HG02642 (cell line): Measurements from ENCODE around the gene SEMA3B.
A peak's percentile ranks its signal among the peaks of the same experiment; 100 is the strongest.

ENCODE experiments used
- ATAC-seq: cut with Tn5 transposase; IDR thresholded peaks from one replicate; pipeline ENCODE4 v1.9.1; 2021; ENCODE audit warnings: mild to moderate bottlenecking; ENCODE audit not compliant: unreplicated experiment, poor library complexity

Gene SEMA3B

GRCh38 chr3:50288387-50289007, 19.6 kb downstream of the SEMA3B start:
- no peak for ATAC-seq

- ATAC-seq, result no peak
Measured at GRCh38 chr3:50289130-50289529, 20.2 kb downstream of the SEMA3B start.

GRCh38 chr3:50290161-50290641, 21.3 kb downstream of the SEMA3B start:
- no peak for ATAC-seq

GRCh38 chr3:50292159-50293078, 23.5 kb downstream of the SEMA3B start, which contains the start of gene IFRD2:
IFRD2 (minus strand) TSS chr3:50292429; CDS start chr3:50292274, 155 bp downstream.
- peak; percentile 93 for ATAC-seq

- no peak for ATAC-seq
Measured at GRCh38 chr3:50293079-50293801, 24.3 kb downstream of the SEMA3B start.

GRCh38 chr3:50294089-50294488, 25.1 kb downstream of the SEMA3B start:
- ATAC-seq, result no peak

- ATAC-seq, result no peak
Measured at GRCh38 chr3:50294492-50295403, 25.8 kb downstream of the SEMA3B start.

GRCh38 chr3:50295553-50296431, 26.8 kb downstream of the SEMA3B start:
- no peak for ATAC-seq

- no peak for ATAC-seq
Measured at GRCh38 chr3:50296721-50297383, 27.9 kb downstream of the SEMA3B start.

- ATAC-seq, result no peak
Measured at GRCh38 chr3:50297384-50297775, 28.4 kb downstream of the SEMA3B start.

- no peak for ATAC-seq
Measured at GRCh38 chr3:50297896-50298725, 29.2 kb downstream of the SEMA3B start.

GRCh38 chr3:50298836-50299637, 30.1 kb downstream of the SEMA3B start, which contains the start of the genes HYAL3 and NAA80:
HYAL3 (minus strand) TSS chr3:50299405; CDS start chr3:50295602, 3,803 bp downstream.
NAA80 (minus strand) TSS chr3:50299405; CDS start chr3:50297463, 1,942 bp downstream.
- peak; percentile 80 for ATAC-seq

GRCh38 chr3:50299638-50299928, 30.6 kb downstream of the SEMA3B start:
- no peak for ATAC-seq

GRCh38 chr3:50299929-50300680, 31.2 kb downstream of the SEMA3B start:
- ATAC-seq, result no peak

- no peak for ATAC-seq
Measured at GRCh38 chr3:50300681-50301254, 31.8 kb downstream of the SEMA3B start.
